ENCODE results near the gene SPTLC2. TPM values are rescaled to one million over a fixed set of nuclear protein-coding genes. Genes with fewer than 3 reads are reported as not detected.

Gene SPTLC2
- total RNA-seq, 1 donor from 2014 or later = 23.1 TPM

GRCh38 chr14:77544571-77544970 lies 71.9 kb downstream of the SPTLC2 start:
- Histone ChIP-seq H3K27me3 (no peaks in the 10 kb centered on the region), H3K9me3 (no peaks in the 10 kb centered on the region), H3K27ac (no peak overlapping the region)

DNA sequence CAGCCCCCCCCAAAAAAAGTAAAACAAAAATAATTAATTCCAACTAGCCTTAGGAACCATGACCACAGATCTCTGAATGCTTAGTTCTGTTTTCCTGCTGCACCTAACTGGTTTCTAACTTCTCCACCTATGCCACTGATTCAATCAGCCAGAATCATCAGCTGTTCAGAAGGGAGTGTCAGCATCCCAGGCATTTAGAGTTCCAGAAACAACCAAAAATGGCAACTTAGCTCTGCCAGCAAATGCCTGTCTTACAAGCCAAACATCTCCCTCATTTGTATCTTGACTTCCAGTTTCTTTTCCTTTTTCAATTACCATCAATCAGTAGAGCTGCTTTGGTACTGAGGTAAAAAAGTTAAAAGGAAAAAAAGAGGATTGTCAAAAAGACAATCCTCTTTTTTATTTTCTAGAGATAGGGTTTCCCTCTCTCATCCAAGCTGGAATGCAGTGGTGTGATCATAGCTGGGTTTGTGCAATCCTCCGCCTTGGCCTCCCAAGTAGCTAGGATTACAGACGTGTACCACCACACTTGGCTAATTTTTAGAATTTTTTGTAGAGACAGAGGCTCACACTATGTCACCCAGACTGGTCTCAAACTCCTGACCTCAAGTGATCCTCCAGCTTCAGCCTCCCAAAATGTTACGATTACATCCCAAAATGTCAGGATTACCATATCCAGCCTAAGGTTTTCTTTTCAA lies 72.7 kb downstream of the SPTLC2 start:
- H3K27ac ChIP-seq = peak overlapping the region; percentile 60
- peaks cover 24% of the 10 kb centered on the region for H3K4me1 ChIP-seq
- intact Hi-C loops (cut with DNase I) = no loop called here

More at GRCh38 chr14:77544571-77544970, 71.9 kb downstream of the SPTLC2 start:
- peaks cover 0 to 20% of the 10 kb centered on the region in 2 donors for H3K36me3 ChIP-seq
- no peak for TF ChIP-seq POLR2AphosphoS5 (IDR thresholded peaks at IDR 0.05; ENCODE audit: insufficient read depth in 1 of 2, low read depth in 1 of 2)
- no peak for TF ChIP-seq POLR2A (IDR thresholded peaks at IDR 0.05)
- TF ChIP-seq, protein P1, sequence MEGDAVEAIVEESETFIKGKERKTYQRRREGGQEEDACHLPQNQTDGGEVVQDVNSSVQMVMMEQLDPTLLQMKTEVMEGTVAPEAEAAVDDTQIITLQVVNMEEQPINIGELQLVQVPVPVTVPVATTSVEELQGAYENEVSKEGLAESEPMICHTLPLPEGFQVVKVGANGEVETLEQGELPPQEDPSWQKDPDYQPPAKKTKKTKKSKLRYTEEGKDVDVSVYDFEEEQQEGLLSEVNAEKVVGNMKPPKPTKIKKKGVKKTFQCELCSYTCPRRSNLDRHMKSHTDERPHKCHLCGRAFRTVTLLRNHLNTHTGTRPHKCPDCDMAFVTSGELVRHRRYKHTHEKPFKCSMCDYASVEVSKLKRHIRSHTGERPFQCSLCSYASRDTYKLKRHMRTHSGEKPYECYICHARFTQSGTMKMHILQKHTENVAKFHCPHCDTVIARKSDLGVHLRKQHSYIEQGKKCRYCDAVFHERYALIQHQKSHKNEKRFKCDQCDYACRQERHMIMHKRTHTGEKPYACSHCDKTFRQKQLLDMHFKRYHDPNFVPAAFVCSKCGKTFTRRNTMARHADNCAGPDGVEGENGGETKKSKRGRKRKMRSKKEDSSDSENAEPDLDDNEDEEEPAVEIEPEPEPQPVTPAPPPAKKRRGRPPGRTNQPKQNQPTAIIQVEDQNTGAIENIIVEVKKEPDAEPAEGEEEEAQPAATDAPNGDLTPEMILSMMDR (IDR thresholded peaks at IDR 0.05) = no peak
- intact Hi-C loops (cut with DNase I) = no loop called here
- H3K4me3 ChIP-seq = no peak overlapping the region
- no peak for DNase-seq (ENCODE audit: extremely low spot score in 2 of 2)
- H3K4me1 ChIP-seq = peaks cover 24% of the 10 kb centered on the region

GRCh38 chr14:77543240-77543551 lies 73.2 kb downstream of the SPTLC2 start:
- TF ChIP-seq, protein P1 (IDR thresholded peaks at IDR 0.05) = no peak
- no peak for TF ChIP-seq POLR2AphosphoS5 (IDR thresholded peaks at IDR 0.05; ENCODE audit: insufficient read depth in 1 of 2, low read depth in 1 of 2)
- TF ChIP-seq POLR2A (IDR thresholded peaks at IDR 0.05) = no peak
- Histone ChIP-seq H3K4me3 (no peak overlapping the region), H3K27ac (peak overlapping the region; percentile 60), H3K4me1 (peaks cover 24% of the 10 kb centered on the region), H3K36me3 (peaks cover 0 to 8% of the 10 kb centered on the region in 2 donors), H3K27me3 (no peaks in the 10 kb centered on the region), H3K9me3 (no peaks in the 10 kb centered on the region)
- intact Hi-C loops (cut with DNase I) = no loop called here
- no peak for DNase-seq (ENCODE audit: extremely low spot score in 2 of 2)

More for the DNA sequence above, 72.7 kb downstream of the SPTLC2 start:
- H3K4me3 ChIP-seq = no peak overlapping the region
- peaks cover 0 to 14% of the 10 kb centered on the region in 2 donors for H3K36me3 ChIP-seq
- H3K9me3 ChIP-seq = no peaks in the 10 kb centered on the region
- no peak for DNase-seq (ENCODE audit: extremely low spot score in 2 of 2)
- H3K27me3 ChIP-seq = no peaks in the 10 kb centered on the region
- no peak for TF ChIP-seq POLR2AphosphoS5 (IDR thresholded peaks at IDR 0.05; ENCODE audit: insufficient read depth in 1 of 2, low read depth in 1 of 2)
- TF ChIP-seq, protein P1 (IDR thresholded peaks at IDR 0.05) = no peak
- TF ChIP-seq POLR2A (IDR thresholded peaks at IDR 0.05) = no peak

- Histone ChIP-seq H3K27ac (peak overlapping the region; percentile 60), H3K9me3 (no peaks in the 10 kb centered on the region), H3K27me3 (no peaks in the 10 kb centered on the region), H3K4me3 (no peak overlapping the region), H3K4me1 (peaks cover 24% of the 10 kb centered on the region), H3K36me3 (peaks cover 0 to 6% of the 10 kb centered on the region in 2 donors)
- intact Hi-C loops (cut with DNase I) = no loop called here
- TF ChIP-seq, protein P1 (IDR thresholded peaks at IDR 0.05) = no peak
- TF ChIP-seq POLR2A (IDR thresholded peaks at IDR 0.05) (no peak), POLR2AphosphoS5 (IDR thresholded peaks at IDR 0.05; ENCODE audit: insufficient read depth in 1 of 2, low read depth in 1 of 2) (no peak)
- DNase-seq (ENCODE audit: extremely low spot score in 2 of 2) = no peak
Measured at GRCh38 chr14:77542421-77543239, 73.8 kb downstream of the SPTLC2 start.
